ENCODE measurements around the gene TMEM184A.

- TF ChIP-seq CTCF (conservative IDR thresholded peaks at IDR 0.05; ENCODE audit: low read depth in 2 of 2): no peak
- TF ChIP-seq POLR2AphosphoS5 (IDR thresholded peaks at IDR 0.05; ENCODE audit: low read depth): no peak
- no peak for TF ChIP-seq CREB1 (CRISPR knock-in tag; IDR thresholded peaks at IDR 0.05; ENCODE audit: low read depth)
- TF ChIP-seq EZH2 (IDR thresholded peaks at IDR 0.05; ENCODE audit: low read depth, unreplicated experiment): no peak
- TF ChIP-seq STAT1 (IDR thresholded peaks at IDR 0.05; ENCODE audit: unreplicated experiment): no peak
- no peak for TF ChIP-seq REST (IDR thresholded peaks at IDR 0.05; ENCODE audit: unreplicated experiment)
- TF ChIP-seq JUNB (IDR thresholded peaks at IDR 0.05; ENCODE audit: unreplicated experiment): no peak
- no peak for TF ChIP-seq NANOG (IDR thresholded peaks at IDR 0.05; ENCODE audit: borderline replicate concordance)
These were observed 13.4 kb upstream of the TMEM184A start for GRCh38 chr7:1569440-1569832.
